GM23248 (cell line): ENCODE data around the gene FAM210A.

Experiments used
- EZH2 ChIP-seq: fragments of 200-600 bp; sonication (generic); IDR thresholded peaks from 2 replicates; pipeline ENCODE4 v1.6.1; 2018; ENCODE audit warnings: antibody characterized with exemption, mild to moderate bottlenecking; ENCODE audit not compliant: insufficient read depth, poor library complexity, severe bottlenecking
- EZH2phosphoT487 ChIP-seq: fragments of 200-600 bp; sonication (generic); IDR thresholded peaks from 2 replicates; pipeline ENCODE4 v1.6.1; 2018; ENCODE audit warnings: antibody characterized with exemption, moderate library complexity, mild to moderate bottlenecking, low read depth; ENCODE audit not compliant: insufficient read depth

- TF ChIP-seq EZH2 (no peak), EZH2phosphoT487 (no peak)
Observed at GRCh38 chr18:13672657-13673056, 53.7 kb downstream of the FAM210A start.
